ENCODE data around the gene DENND1B. TPM values are rescaled to one million over a fixed set of nuclear protein-coding genes. Genes with fewer than 3 reads are reported as not detected.

The DENND1B gene
- total RNA-seq, 2 donors from 2014 or later: 9.4 to 11.9 TPM

- Mint-ChIP-seq H3K36me3 (ENCODE audit: low read depth) (peaks cover 22% of the 10 kb centered on the region), H3K9me3 (peaks cover 23% of the 10 kb centered on the region), H3K27ac (no peak overlapping the region), H3K27me3 (ENCODE audit: insufficient read depth) (no peaks in the 10 kb centered on the region), H3K4me1 (peaks cover 5% of the 10 kb centered on the region), H3K4me3 (no peak overlapping the region)
- 96 to 100% methylated on average over 3 of the region's 3 CpGs for WGBS, 2 experiments (ENCODE audit: insufficient coverage in 1 of 2, insufficient read length in 1 of 2)
- no peak overlapping the region for H3K4me3 ChIP-seq (ENCODE audit: low read length)
- H3K9me3 ChIP-seq (ENCODE audit: control insufficient read depth, low read length): peaks cover 23% of the 10 kb centered on the region
- no peak overlapping the region for H3K9ac ChIP-seq (ENCODE audit: extremely low read depth, low read length, poor library complexity, severe bottlenecking)
- H3K4me1 ChIP-seq (ENCODE audit: control insufficient read depth, insufficient read depth, low read length): no peaks in the 10 kb centered on the region
- DNase-seq: no peak
- H3K36me3 ChIP-seq (ENCODE audit: control insufficient read depth, insufficient read depth, low read length): no peaks in the 10 kb centered on the region
- TF ChIP-seq CTCF (conservative IDR thresholded peaks at IDR 0.05): no peak
- H3K27me3 ChIP-seq (ENCODE audit: control insufficient read depth, insufficient read depth, low read length, poor library complexity, severe bottlenecking): no peaks in the 10 kb centered on the region
- H3K27ac ChIP-seq (ENCODE audit: low read depth, low read length): no peak overlapping the region
These were observed 49.3 kb downstream of the DENND1B start for GRCh38 chr1:197725976-197726375.

DNA sequence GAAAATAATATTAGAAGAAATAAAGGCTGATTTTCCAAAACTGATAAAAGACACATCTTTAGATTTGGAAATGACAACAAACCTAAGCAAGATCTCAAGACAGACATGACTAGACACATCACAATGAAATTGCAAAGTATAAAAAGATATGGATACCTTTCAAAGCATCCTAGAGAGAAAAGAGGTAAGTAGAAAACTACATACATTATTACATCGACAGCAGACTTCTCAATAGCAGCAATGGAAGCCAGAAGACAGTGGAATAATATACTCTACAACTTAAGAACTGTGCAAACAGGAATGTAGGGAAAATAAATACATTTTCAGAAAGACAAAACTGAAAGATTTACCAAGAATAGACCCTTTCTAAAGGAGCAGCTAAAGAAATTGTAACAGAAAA lies 50.2 kb downstream of the DENND1B start:
- H3K27me3 Mint-ChIP-seq (ENCODE audit: insufficient read depth): no peaks in the 10 kb centered on the region
- H3K27ac Mint-ChIP-seq: no peak overlapping the region
- Histone ChIP-seq H3K4me3 (ENCODE audit: low read length) (peak overlapping the region; percentile 11), H3K9me3 (ENCODE audit: control insufficient read depth, low read length) (peaks cover 23% of the 10 kb centered on the region), H3K4me1 (ENCODE audit: control insufficient read depth, insufficient read depth, low read length) (no peaks in the 10 kb centered on the region), H3K36me3 (ENCODE audit: control insufficient read depth, insufficient read depth, low read length) (no peaks in the 10 kb centered on the region), H3K27ac (ENCODE audit: low read depth, low read length) (no peak overlapping the region), H3K27me3 (ENCODE audit: control insufficient read depth, insufficient read depth, low read length, poor library complexity, severe bottlenecking) (no peaks in the 10 kb centered on the region), H3K9ac (ENCODE audit: extremely low read depth, low read length, poor library complexity, severe bottlenecking) (no peak overlapping the region)
- peaks cover 22% of the 10 kb centered on the region for H3K36me3 Mint-ChIP-seq (ENCODE audit: low read depth)
- DNase-seq: no peak
- 100% methylated on average over 1 of the region's 1 CpG; no CpG with 5 or more reads in 1 of the 2 experiments for WGBS, 2 experiments (ENCODE audit: insufficient coverage in 1 of 2, insufficient read length in 1 of 2)
- H3K9me3 Mint-ChIP-seq: peaks cover 23% of the 10 kb centered on the region
- H3K4me1 Mint-ChIP-seq: peaks cover 5% of the 10 kb centered on the region
- TF ChIP-seq CTCF (conservative IDR thresholded peaks at IDR 0.05): no peak
- H3K4me3 Mint-ChIP-seq: no peak overlapping the region

- Histone ChIP-seq H3K27me3 (ENCODE audit: control insufficient read depth, insufficient read depth, low read length, poor library complexity, severe bottlenecking) (no peaks in the 10 kb centered on the region), H3K4me3 (ENCODE audit: low read length) (no peak overlapping the region), H3K36me3 (ENCODE audit: control insufficient read depth, insufficient read depth, low read length) (no peaks in the 10 kb centered on the region), H3K9ac (ENCODE audit: extremely low read depth, low read length, poor library complexity, severe bottlenecking) (no peak overlapping the region), H3K4me1 (ENCODE audit: control insufficient read depth, insufficient read depth, low read length) (no peaks in the 10 kb centered on the region), H3K27ac (ENCODE audit: low read depth, low read length) (no peak overlapping the region), H3K9me3 (ENCODE audit: control insufficient read depth, low read length) (no peaks in the 10 kb centered on the region)
- no peak overlapping the region for H3K27ac Mint-ChIP-seq
- H3K9me3 Mint-ChIP-seq: no peaks in the 10 kb centered on the region
- no peaks in the 10 kb centered on the region for H3K36me3 Mint-ChIP-seq (ENCODE audit: low read depth)
- no peaks in the 10 kb centered on the region for H3K4me1 Mint-ChIP-seq
- H3K27me3 Mint-ChIP-seq (ENCODE audit: insufficient read depth): no peaks in the 10 kb centered on the region
- no peak for TF ChIP-seq CTCF (conservative IDR thresholded peaks at IDR 0.05)
- WGBS, 2 experiments (ENCODE audit: insufficient coverage in 1 of 2, insufficient read length in 1 of 2): 0% methylated on average over 1 of the region's 1 CpG; no CpG with 5 or more reads in 1 of the 2 experiments
- H3K4me3 Mint-ChIP-seq: no peak overlapping the region
- DNase-seq: no peak
These were observed 59.5 kb downstream of the DENND1B start for GRCh38 chr1:197715806-197716205.

Data from endodermal cell (in vitro differentiated cells).